Esophagus (tissue), 2 donors: Measurements from ENCODE around the gene TSPAN32. TPM values are rescaled to one million over a fixed set of nuclear protein-coding genes. Genes with fewer than 3 reads are reported as not detected.

Source experiments
- H3K27ac ChIP-seq, 2 donors: one replicate each; pipeline ENCODE4 v1.5.1; 2013; ENCODE audit warnings: low read depth in 2 of 2, mild to moderate bottlenecking in 2 of 2, inconsistent platforms in 1 of 2, low read length in 1 of 2, moderate library complexity in 1 of 2
- H3K27me3 ChIP-seq, 2 donors: one replicate each; pipeline ENCODE4 v1.6.1; 2013; ENCODE audit warnings: low read length in 2 of 2, control low read depth in 1 of 2, mild to moderate bottlenecking in 1 of 2; ENCODE audit not compliant: insufficient read depth in 2 of 2, control insufficient read depth in 1 of 2
- H3K36me3 ChIP-seq, 2 donors: one replicate each; pipeline ENCODE4 v1.6.1; 2013; ENCODE audit warnings: low read length in 1 of 2; ENCODE audit not compliant: control insufficient read depth in 2 of 2, insufficient read depth in 2 of 2
- H3K4me1 ChIP-seq, 2 donors: one replicate each; pipeline ENCODE4 v1.6.1; 2013; ENCODE audit warnings: low read length in 1 of 2; ENCODE audit not compliant: control insufficient read depth in 2 of 2, insufficient read depth in 2 of 2
- H3K4me3 ChIP-seq, 2 donors: one replicate each; pipeline ENCODE4 v1.5.1; 2013; ENCODE audit warnings: low read length in 2 of 2, mild to moderate bottlenecking in 2 of 2, low read depth in 1 of 2, moderate library complexity in 1 of 2
- H3K9me3 ChIP-seq, 2 donors: one replicate each; pipeline ENCODE4 v1.6.1; 2013; ENCODE audit warnings: mild to moderate bottlenecking in 2 of 2, low read depth in 1 of 2, low read length in 1 of 2, moderate library complexity in 1 of 2; ENCODE audit not compliant: control insufficient read depth in 2 of 2, insufficient read depth in 1 of 2
- WGBS, 2 donors: extraction: QIAGEN DNeasy Blood & Tissue Kit; methylation state at CpG; one replicate each; pipeline ENCODE4 v1.1.7; 2013; 5-methylcytosine and 5-hydroxymethylcytosine counted together
- polyA plus RNA-seq, 2 donors: library from polyadenylated mRNA; stranded (reverse); fragments of 200-250 nt; gene quantifications; one replicate each; pipeline ENCODE4 v1.2.3, GENCODE V29; 2013
- donor health status: healthy with polysubstance abuse.
- donor health status: Bipolar disorder and iron deficiency.

The TSPAN32 gene, protein sequence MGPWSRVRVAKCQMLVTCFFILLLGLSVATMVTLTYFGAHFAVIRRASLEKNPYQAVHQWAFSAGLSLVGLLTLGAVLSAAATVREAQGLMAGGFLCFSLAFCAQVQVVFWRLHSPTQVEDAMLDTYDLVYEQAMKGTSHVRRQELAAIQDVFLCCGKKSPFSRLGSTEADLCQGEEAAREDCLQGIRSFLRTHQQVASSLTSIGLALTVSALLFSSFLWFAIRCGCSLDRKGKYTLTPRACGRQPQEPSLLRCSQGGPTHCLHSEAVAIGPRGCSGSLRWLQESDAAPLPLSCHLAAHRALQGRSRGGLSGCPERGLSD
- polyA plus RNA-seq = under 1 TPM; 0.47 to 0.51 TPM

DNA sequence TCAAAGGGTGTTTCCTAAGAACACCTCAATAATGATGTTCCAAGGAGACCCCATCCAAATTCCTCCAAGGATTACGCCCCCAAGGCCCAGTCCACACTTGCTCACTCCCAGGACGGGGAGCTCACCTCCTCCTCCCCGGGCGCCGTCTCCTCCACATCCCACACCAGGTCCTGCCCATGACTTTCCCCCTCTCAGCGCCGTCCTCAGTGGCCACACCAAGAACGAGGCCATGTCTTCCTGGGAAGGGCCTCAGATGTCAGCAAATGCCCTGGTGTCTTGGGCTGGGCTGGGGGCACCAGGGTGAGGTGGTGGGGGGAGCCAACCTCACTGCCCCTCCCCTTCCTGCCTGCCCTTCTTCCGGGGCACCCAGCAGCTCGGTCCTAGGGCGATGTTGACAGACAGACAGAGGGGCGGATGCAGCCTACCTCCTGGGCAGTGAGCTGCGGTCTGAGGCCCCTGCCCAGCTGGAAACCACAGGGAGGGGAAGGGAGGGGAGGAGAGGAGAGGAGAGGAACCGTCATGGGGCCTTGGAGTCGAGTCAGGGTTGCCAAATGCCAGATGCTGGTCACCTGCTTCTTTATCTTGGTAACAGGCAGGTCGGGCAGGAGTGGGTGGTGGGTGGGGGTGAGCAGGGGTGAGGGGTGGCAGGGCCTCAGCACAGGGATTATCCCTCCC is at the start of gene TSPAN32, which contains the start of gene C11orf21:
TSS of gene TSPAN32 (plus strand) at position 383 of the 675 bp plus-strand sequence. CDS start at position 520, 137 bp downstream.
TSS of gene C11orf21 (minus strand) at position 288 of the 675 bp plus-strand sequence. CDS start at position 178, 110 bp downstream.
- Histone ChIP-seq H3K36me3 (no peaks in the 10 kb centered on the region), H3K4me3 (peak within 1 kb of the TSS in 1 of 2 donors; percentile 19), H3K9me3 (no peaks in the 10 kb centered on the region), H3K27me3 (no peaks in the 10 kb centered on the region), H3K27ac (peak within 1 kb of the TSS; percentile 9 to 24), H3K4me1 (peaks cover 4 to 10% of the 10 kb centered on the region in 2 donors)
- 60 to 61% methylated on average over 16 of the region's 16 CpGs for WGBS, 2 donors

DNA sequence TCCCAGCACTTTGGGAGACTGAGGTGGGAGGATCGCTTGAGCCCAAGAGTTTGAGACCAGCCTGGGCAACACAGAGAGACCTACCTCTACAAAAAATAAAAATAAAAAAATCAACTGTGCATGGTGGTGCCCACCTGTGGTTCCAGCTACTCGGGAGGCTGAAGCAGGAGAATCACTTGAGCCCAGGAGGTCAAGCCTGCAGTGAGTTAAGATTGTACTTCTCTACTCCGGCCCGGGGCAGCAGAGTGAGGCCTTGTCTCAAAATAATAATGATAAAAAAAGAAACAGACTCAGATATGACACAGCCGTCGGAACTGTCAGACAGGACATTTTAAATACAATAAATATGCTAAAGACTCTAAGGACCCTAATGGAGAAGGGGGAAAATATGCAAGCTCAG is 49.8 kb upstream of the TSPAN32 start:
- 91 to 97% methylated on average over 6 of the region's 6 CpGs for WGBS, 2 donors
- Histone ChIP-seq H3K27me3 (no peaks in the 10 kb centered on the region), H3K27ac (no peak overlapping the region), H3K4me3 (no peak overlapping the region), H3K36me3 (no peaks in the 10 kb centered on the region), H3K4me1 (no peaks in the 10 kb centered on the region), H3K9me3 (no peaks in the 10 kb centered on the region)

DNA sequence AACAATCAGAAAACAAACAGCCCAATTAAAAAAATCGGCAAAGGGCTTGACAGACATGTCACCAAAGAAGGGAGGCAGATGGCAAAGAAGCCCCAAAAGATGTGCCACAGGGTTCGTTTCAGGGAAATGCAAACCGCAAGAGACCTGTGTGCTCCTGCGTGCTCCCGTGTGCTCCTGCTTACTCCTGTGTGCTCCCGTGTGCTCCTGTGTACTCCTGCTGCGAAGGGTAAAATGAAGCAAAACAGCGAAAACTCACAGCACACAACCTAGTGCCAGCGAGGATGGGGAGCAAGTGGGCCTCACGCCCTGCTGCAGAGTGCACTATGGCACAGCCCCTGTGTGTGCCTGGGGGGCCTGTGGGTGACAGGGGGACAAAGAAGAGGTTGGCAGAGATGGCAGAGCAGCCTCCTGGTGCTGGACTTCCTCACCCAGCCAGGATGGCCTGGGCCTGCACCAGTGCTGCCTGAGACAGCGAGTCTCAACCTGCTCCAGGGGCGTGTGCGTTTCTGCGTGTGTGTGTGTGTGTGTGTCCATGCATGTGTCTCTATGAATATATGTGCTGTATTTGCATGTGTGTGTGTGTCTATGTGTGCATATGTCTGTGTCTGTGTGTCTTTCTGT is 45.4 kb upstream of the TSPAN32 start:
- no peaks in the 10 kb centered on the region for H3K9me3 ChIP-seq
- H3K4me1 ChIP-seq = peaks cover 3 to 16% of the 10 kb centered on the region in 2 donors
- peak overlapping the region in 1 of 2 donors; percentile 5 for H3K4me3 ChIP-seq
- peaks cover 0 to 4% of the 10 kb centered on the region in 2 donors for H3K27me3 ChIP-seq
- H3K27ac ChIP-seq = peak overlapping the region; percentile 86 to 92
- 48 to 61% methylated on average over 14 of the region's 14 CpGs for WGBS, 2 donors
- H3K36me3 ChIP-seq = no peaks in the 10 kb centered on the region

DNA sequence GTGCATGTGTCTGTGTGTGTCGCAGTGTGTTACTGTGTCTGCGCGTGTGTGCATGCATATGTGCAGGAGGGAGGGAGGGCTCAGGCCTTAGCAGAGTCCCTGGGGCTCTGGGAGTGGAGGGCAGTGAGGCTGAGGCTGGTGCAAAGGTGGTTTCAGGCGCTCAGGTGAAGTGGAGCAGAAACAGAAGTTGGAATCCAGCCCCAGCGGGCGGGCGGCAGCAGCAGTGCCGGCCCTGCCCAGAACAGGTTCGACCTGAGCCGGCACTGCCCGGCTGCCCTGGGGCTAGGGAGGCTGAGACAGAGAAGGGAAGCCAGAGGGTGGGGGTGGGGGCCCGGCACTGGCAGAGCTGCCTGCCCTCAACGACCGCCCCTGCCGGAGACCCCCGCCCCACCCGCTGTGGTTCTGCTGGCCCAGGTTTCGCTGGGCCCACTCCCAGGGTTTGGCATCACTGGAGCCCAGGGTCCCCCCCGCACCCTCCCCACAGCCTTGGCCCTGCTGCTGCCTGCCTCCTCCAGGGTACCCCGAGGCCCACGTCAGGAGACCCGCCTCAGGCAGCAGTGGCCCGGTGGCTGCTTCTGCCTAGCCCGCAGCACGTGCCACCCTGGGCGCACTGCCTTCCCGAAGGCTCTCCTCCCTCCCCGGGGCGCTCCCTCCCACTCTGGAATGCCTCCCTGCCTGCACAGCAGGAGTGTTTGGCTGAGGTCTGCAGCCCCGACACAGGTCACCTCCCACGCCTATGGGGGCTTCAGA is 44.7 kb upstream of the TSPAN32 start:
- Histone ChIP-seq H3K4me3 (peak overlapping the region in 1 of 2 donors; percentile 5), H3K9me3 (no peaks in the 10 kb centered on the region), H3K4me1 (peaks cover 3 to 16% of the 10 kb centered on the region in 2 donors), H3K36me3 (no peaks in the 10 kb centered on the region), H3K27ac (peak overlapping the region; percentile 86 to 92), H3K27me3 (peaks cover 0 to 4% of the 10 kb centered on the region in 2 donors)
- WGBS, 2 donors = 49 to 51% methylated on average over 24 to 31 of the region's 31 CpGs

DNA sequence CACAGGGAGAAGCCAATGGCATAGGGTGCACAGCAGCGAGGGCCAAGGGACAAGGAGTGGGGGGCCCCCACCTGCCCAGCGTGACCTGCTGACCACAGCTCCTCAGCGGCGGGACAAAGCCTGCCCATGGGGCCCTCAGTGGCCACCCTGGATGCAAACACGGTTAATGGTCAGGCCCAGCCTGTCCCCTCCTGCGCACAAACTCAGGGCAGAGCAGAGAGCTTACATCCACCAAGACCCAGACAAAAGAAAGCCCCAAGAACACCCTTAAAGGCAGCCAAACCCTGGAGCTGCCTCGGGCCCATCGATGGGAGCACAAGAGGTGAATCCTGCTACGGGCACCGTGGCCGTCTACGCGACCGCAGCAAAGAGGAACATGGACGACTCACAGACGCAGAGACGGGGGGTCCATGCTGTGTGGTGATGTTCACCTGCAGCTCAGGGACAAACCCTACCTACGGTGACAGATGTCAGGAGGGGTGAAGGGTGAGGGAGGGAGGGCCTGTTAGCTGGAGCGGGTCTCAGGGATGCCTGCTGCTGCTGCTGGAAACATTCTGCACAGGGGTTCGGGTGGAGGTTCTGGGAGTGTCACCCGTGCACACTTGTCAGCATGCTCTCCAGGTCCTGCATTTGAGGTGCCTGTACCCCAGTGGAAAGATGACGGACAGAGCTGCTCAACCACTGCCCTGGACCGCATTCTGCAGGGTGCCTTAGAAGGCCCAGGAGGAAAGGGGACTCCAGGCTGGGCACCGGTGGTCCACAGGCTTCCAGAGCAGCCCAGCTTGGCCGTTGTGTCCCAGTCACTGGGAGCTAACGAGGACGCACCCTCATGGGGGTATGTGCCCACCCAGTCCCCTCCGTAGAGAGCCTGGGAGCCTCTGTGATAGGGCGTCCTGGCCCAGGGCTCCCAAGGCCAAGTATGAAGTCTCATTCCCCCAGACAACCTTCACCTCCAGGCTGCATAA is 43.0 kb upstream of the TSPAN32 start:
- WGBS, 2 donors = 90 to 91% methylated on average over 29 of the region's 29 CpGs
- no peaks in the 10 kb centered on the region for H3K9me3 ChIP-seq

DNA sequence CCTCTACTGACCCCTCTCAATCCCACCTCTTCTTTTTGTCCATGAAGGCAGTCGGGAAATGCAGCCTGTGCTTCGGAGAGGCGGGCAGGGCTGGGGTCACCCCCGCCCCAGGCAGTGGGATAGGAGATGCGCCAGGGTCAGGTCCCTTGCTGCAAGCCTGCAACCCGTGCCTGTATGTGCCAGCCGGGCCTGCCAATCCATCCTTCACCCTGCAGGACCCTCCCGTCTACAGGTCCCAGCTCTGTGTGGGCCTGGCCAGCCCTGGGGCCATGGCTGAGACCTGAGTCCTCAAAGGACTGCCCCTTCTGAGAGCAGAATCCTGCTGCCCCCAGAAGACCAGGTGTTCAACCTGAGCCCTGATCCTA is 42.4 kb upstream of the TSPAN32 start:
- 84% methylated on average over 8 of the region's 8 CpGs for WGBS, 2 donors
- Histone ChIP-seq H3K27ac (no peak overlapping the region), H3K27me3 (peaks cover 0 to 4% of the 10 kb centered on the region in 2 donors), H3K4me1 (peaks cover 3 to 16% of the 10 kb centered on the region in 2 donors), H3K36me3 (no peaks in the 10 kb centered on the region), H3K4me3 (no peak overlapping the region), H3K9me3 (no peaks in the 10 kb centered on the region)

More for the DNA sequence above, 43.0 kb upstream of the TSPAN32 start:
- H3K27me3 ChIP-seq = peaks cover 0 to 4% of the 10 kb centered on the region in 2 donors
- H3K4me3 ChIP-seq = no peak overlapping the region
- no peaks in the 10 kb centered on the region for H3K36me3 ChIP-seq
- no peak overlapping the region for H3K27ac ChIP-seq
- peaks cover 3 to 16% of the 10 kb centered on the region in 2 donors for H3K4me1 ChIP-seq

DNA sequence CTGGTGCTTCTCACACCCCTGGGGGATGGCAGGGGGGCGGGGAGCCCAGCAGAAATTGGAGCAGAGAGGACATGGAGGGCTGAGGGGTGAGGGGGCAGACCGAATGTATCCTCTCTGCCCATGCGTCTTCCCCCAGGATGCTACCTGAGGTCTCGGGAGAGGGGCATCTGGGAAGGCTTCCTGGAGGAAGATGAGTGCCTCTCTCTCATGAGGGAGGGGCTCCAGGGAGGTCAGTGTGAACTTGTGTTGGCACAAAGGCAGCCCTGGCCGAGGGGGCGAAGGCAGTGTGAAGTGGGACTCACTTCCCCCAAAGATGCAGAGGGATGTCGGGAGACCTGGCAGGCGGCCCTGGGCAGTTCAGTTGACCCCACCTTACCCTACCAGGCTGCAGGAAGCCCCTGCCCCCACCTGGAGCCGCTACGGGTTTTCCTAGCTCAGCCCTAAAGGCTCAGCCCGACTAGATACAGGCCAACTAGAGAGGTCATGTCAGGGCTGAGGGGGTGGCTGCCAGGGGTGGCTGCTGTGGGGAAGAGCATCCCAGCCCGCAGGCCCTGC is 41.8 kb upstream of the TSPAN32 start:
- Histone ChIP-seq H3K36me3 (no peaks in the 10 kb centered on the region), H3K4me3 (no peak overlapping the region), H3K27me3 (peaks cover 0 to 4% of the 10 kb centered on the region in 2 donors), H3K4me1 (peaks cover 3 to 16% of the 10 kb centered on the region in 2 donors), H3K9me3 (no peaks in the 10 kb centered on the region), H3K27ac (no peak overlapping the region)
- WGBS, 2 donors = 75 to 79% methylated on average over 12 of the region's 12 CpGs

DNA sequence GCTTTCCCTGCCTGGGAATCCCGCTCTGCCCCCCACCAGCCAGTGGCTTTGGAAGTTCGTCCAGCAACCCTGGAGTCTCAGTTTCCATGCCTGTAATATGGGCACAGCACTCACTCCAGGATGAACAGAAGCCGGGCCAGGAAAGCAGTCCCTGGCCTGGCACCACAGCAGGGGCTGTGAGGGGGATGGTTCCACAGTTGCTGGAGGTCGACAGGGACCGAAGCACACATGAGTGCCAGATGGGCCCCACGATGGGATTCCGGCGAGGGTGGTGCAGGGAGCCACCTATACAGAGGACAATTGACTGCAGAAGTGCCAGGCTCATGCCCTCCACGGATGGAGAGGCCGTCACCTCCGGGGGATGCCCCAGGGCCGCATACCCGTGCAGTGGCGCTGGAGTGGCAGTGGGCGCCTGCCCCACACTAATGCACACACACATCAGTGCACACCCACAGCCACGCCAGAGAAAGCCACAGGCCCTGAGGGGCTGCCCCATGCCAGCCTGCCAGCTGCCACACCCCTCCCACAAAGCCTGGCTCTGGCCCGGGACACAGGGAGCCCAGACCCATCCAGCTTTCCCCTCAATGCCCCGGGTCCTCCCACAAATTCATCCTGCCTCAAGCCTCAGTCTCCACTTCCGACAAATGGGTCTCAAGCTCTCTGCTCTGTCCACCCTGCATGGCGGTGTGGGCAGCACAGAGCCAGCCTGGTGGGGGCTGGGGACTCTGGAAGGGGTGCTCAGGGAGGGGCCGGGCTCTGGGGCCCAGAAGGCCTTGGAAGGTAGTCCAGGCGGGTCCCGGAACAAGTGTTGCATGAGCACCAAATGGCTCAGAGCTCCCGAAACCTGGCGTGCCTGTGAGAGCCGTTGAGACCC is 41.1 kb upstream of the TSPAN32 start:
- Histone ChIP-seq H3K36me3 (no peaks in the 10 kb centered on the region), H3K4me3 (no peak overlapping the region), H3K9me3 (no peaks in the 10 kb centered on the region), H3K27ac (no peak overlapping the region), H3K4me1 (peaks cover 5 to 16% of the 10 kb centered on the region in 2 donors), H3K27me3 (peaks cover 0 to 4% of the 10 kb centered on the region in 2 donors)
- WGBS, 2 donors = 68 to 74% methylated on average over 25 to 26 of the region's 26 CpGs
